ENCODE results near the gene FBXW5.

The FBXW5 gene

GRCh38 chr9:136942881-136943230 lies 1.7 kb downstream of the FBXW5 start:
- no peak for TF ChIP-seq CTCF (IDR thresholded peaks at IDR 0.05; ENCODE audit: low read depth, low read length, missing control alignments)
- peak overlapping the region; percentile 80 for H3K4me3 ChIP-seq (replicated peaks; ENCODE audit: low read depth, low read length)
- no peak for DNase-seq (ENCODE audit: extremely low read depth, low read depth)

- H3K4me3 ChIP-seq (replicated peaks; ENCODE audit: low read depth, low read length) = peak overlapping the region; percentile 80
- DNase-seq (ENCODE audit: extremely low read depth, low read depth) = no peak
Measured at GRCh38 chr9:136942112-136942880, 2.2 kb downstream of the FBXW5 start.

GRCh38 chr9:136941231-136942111 lies 3.1 kb downstream of the FBXW5 start:
- no peak overlapping the region for H3K4me3 ChIP-seq (replicated peaks; ENCODE audit: low read depth, low read length)
- DNase-seq (ENCODE audit: extremely low read depth, low read depth) = no peak
- TF ChIP-seq CTCF (IDR thresholded peaks at IDR 0.05; ENCODE audit: low read depth, low read length, missing control alignments) = no peak

More at GRCh38 chr9:136942112-136942880, 2.2 kb downstream of the FBXW5 start:
- TF ChIP-seq CTCF (IDR thresholded peaks at IDR 0.05; ENCODE audit: low read depth, low read length, missing control alignments) = no peak

- H3K4me3 ChIP-seq (replicated peaks; ENCODE audit: low read depth, low read length) = no peak overlapping the region
- TF ChIP-seq CTCF (IDR thresholded peaks at IDR 0.05; ENCODE audit: low read depth, low read length, missing control alignments) = no peak
- DNase-seq (ENCODE audit: extremely low read depth, low read depth) = no peak
Measured at GRCh38 chr9:136940526-136941230, 3.9 kb downstream of the FBXW5 start.

GRCh38 chr9:136939996-136940525 lies 4.5 kb downstream of the FBXW5 start:
- H3K4me3 ChIP-seq (replicated peaks; ENCODE audit: low read depth, low read length) = no peak overlapping the region
- no peak for DNase-seq (ENCODE audit: extremely low read depth, low read depth)
- TF ChIP-seq CTCF (IDR thresholded peaks at IDR 0.05; ENCODE audit: low read depth, low read length, missing control alignments) = no peak

GRCh38 chr9:136939431-136939995 lies 5.0 kb downstream of the FBXW5 start:
- DNase-seq (ENCODE audit: extremely low read depth, low read depth) = no peak
- no peak overlapping the region for H3K4me3 ChIP-seq (replicated peaks; ENCODE audit: low read depth, low read length)
- no peak for TF ChIP-seq CTCF (IDR thresholded peaks at IDR 0.05; ENCODE audit: low read depth, low read length, missing control alignments)

Measured in HFF-Myc (cell line).